ENCODE results near the gene SDHA. TPM values are rescaled to one million over a fixed set of nuclear protein-coding genes. Genes with fewer than 3 reads are reported as not detected.
"Not testable (repeated sequence)": the region's sequence is repeated elsewhere in the genome, so short reads cannot be mapped to it uniquely, and the experiment has no call there.

SDHA gene
- total RNA-seq, 4 donors from 2014 or later = 45.7 to 71.5 (median 54.9) TPM

DNA sequence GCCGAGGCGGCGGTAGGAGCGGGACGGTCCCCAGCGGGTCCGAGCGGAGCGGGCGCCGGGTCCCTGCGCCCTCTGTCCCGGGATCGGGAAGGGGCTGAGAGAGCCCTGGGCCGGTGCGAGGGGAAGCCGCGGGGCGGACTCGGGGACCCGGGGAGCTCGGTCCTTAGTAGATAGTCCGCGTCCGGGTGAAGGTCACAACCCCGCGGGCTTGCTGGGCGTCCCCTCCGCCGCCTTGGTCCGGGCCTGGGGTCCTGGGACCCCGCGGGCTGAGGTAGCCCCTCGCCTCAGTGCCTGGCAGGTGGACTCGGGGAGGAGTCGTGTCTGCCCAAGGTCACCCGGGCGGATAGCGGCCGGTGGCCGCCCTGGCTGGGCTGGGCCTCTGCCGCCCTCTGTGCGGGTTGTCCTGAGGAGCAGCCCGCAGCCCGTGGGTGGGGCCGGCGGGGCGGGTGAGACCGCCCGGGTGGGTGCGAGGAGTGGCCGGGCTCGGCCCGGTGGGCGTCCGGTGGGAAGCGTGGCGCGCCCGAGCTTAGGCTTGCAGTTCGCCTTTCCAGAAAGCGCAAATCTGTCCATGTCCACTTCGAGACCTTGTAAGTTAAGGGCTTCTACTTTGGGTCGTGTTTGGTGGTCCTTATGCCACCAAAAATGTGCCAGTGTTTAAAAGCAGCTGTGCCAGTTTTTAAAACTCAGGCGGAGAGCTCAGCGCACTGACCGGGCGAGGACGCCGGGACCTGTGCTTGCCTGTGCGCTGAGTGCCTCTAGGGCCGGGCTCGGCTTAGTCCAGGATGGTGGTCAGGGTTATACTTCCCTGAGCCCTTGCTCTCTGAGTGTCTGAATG, 554 bp downstream of the SDHA start:
- DNase-seq = no peak

DNA sequence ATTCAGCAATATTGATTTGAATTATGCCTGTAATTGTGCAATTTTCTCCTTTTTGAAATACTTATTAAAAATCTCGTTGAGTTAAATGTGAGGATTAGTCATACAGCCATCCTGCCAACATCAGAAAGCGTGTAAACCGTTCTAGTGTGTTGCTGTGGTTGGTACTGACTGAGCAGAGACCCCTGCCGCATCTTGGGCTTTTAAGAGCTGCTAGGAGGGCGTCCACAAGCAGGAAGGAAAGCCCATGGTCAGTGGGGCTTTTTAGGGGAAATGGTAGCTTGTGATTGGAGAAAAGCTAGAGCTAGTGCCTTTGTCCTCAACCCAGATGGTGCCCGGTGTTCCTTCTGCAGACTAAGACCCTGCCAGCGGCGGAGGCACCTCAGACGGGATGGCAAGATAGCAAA, 1.3 kb downstream of the SDHA start:
- peak overlapping the region; percentile 63 to 100 (median 86) for H3K4me3 ChIP-seq
- no peak for TF ChIP-seq POLR2A (IDR thresholded peaks at IDR 0.05)
- TF ChIP-seq CTCF (IDR thresholded peaks at IDR 0.05) = no peak
- peaks cover 0 to 15% (median 2%) of the 10 kb centered on the region in 3 donors for H3K36me3 ChIP-seq
- H3K4me1 ChIP-seq = peaks cover 5 to 69% (median 27%) of the 10 kb centered on the region in 3 donors
- no peak for DNase-seq
- intact Hi-C loops (cut with DNase I) = no loop called here
- H3K9me3 ChIP-seq = no peaks in the 10 kb centered on the region
- H3K27ac ChIP-seq = peak overlapping the region; percentile 83 to 93 (median 89)
- 13 to 18% methylated on average over 8 to 9 of the region's 9 CpGs for WGBS, 2 donors
- no peaks in the 10 kb centered on the region for H3K27me3 ChIP-seq

More for the DNA sequence above, 554 bp downstream of the SDHA start:
- intact Hi-C loops (cut with DNase I) = no loop called here
- Histone ChIP-seq H3K36me3 (peaks cover 0 to 15% (median 0%) of the 10 kb centered on the region in 3 donors), H3K4me1 (peaks cover 5 to 69% (median 27%) of the 10 kb centered on the region in 3 donors), H3K27ac (peak overlapping the region; percentile 83 to 93 (median 89)), H3K9me3 (no peaks in the 10 kb centered on the region), H3K4me3 (peak overlapping the region; percentile 63 to 100 (median 86)), H3K27me3 (no peaks in the 10 kb centered on the region)
- WGBS, 2 donors = 0% methylated on average over 8 to 9 of the region's 73 CpGs
- TF ChIP-seq POLR2A (IDR thresholded peaks at IDR 0.05) (no peak), CTCF (IDR thresholded peaks at IDR 0.05) (no peak)

DNA sequence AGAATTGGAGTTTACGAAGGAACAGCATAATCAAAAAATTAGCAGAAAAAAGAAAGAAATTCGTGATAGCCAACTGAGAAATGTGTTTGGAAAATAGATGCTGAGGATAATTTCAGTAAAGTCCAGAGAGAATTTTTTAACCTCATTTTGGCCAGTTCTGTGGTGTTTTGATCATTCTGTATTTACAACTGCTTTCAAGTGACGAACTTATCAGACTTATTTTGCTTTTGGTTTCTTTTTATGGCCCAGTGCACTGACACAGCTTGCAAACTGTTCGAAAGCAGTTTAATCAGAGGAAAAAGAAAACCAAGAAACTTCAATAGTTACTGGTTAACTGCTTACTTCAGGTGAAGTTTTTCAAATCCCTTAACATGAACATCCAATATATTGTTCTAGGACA, 1.9 kb downstream of the SDHA start:
- H3K27ac ChIP-seq = peak overlapping the region; percentile 13 to 93 (median 85)
- no peak for DNase-seq
- H3K9me3 ChIP-seq = no peaks in the 10 kb centered on the region
- WGBS, 2 donors = 27 to 40% methylated on average over 4 of the region's 4 CpGs
- no peak for TF ChIP-seq POLR2A (IDR thresholded peaks at IDR 0.05)
- no peak for TF ChIP-seq CTCF (IDR thresholded peaks at IDR 0.05)
- no peaks in the 10 kb centered on the region for H3K27me3 ChIP-seq
- intact Hi-C loops (cut with DNase I) = no loop called here
- H3K36me3 ChIP-seq = peaks cover 3 to 20% (median 6%) of the 10 kb centered on the region in 3 donors
- H3K4me3 ChIP-seq = peak overlapping the region; percentile 63 to 100 (median 86)
- peaks cover 5 to 64% (median 23%) of the 10 kb centered on the region in 3 donors for H3K4me1 ChIP-seq

DNA sequence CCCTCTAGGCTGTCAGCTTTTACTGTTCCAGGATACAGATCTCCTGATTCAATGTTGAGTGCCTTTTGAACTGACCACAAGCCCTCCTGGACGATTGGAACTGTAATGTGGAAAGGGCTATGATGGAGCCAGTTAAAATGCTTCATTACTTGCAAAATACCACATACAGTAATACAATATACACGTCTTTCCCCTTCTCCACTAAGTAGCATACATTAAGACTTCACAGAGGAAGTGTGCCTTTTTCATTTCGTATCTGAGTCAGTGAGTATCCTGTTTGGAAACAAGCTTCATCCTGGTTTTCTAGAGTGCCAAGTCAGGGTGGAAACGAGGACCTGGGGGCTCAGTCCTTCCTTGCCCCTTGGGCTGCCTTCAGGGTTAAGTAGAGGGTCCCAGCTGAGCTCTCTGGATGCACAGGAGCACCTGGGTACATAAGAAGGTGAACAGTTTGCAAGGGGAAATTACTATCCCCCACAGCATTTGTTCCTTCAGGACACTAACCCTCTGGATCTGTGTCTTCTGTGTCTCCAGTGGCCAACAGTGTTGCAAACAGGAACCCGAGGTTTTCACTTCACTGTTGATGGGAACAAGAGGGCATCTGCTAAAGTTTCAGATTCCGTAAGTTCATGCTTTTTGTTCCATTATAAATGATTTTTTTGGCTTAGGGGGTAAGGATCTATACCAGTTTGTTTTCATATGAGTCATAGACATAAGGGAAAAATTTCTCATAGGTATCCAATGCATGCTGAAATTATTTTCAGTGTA, 5.0 kb downstream of the SDHA start:
- H3K4me3 ChIP-seq; intact Hi-C loops (cut with DNase I); H3K9me3 ChIP-seq; H3K27me3 ChIP-seq; DNase-seq; H3K27ac ChIP-seq: not testable (repeated sequence)
- 42 to 49% methylated on average over 6 of the region's 6 CpGs for WGBS, 2 donors
- Histone ChIP-seq H3K4me1 (peaks cover 5 to 44% (median 22%) of the 10 kb centered on the region in 3 donors), H3K36me3 (peaks cover 18 to 52% (median 21%) of the 10 kb centered on the region in 3 donors)

DNA sequence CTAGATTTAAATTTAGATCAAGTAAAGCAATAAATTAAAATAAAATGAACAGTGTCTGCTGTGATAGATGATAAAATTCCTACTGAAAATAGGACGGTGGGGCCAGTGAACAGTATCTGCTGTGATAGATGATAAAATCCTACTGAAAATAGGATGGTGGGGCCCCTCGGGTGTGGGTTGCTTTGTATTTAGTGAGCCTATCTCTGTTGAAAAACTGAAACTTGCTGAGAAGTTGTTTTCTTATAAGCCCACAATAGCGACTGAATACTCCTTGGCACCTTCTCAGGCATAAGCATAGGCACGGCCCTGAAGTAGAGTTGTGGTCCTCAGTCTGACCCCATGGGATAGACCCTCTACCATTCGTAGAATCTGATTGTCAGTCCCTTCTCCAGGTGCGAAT, 5.7 kb downstream of the SDHA start:
- 75 to 81% methylated on average over 6 of the region's 6 CpGs for WGBS, 2 donors
- Histone ChIP-seq H3K36me3 (peaks cover 18 to 58% (median 21%) of the 10 kb centered on the region in 3 donors), H3K27ac (no peak overlapping the region), H3K27me3 (no peaks in the 10 kb centered on the region), H3K4me3 (no peak overlapping the region), H3K4me1 (peaks cover 5 to 44% (median 22%) of the 10 kb centered on the region in 3 donors), H3K9me3 (no peaks in the 10 kb centered on the region)
- no peak for DNase-seq
- intact Hi-C loops (cut with DNase I) = no loop called here
- no peak for TF ChIP-seq POLR2A (IDR thresholded peaks at IDR 0.05)
- no peak for TF ChIP-seq CTCF (IDR thresholded peaks at IDR 0.05)
